BLaER1 (cell line): ENCODE measurements around the gene RAB14.

ENCODE experiments used
- H3K27ac ChIP-seq: shearing (Covaris generic); formaldehyde crosslinking; 2 replicates; pipeline ENCODE4 v1.8.1; 2022
- H3K27me3 ChIP-seq: shearing (Covaris generic); formaldehyde crosslinking; 2 replicates; pipeline ENCODE4 v1.8.1; 2022
- H3K36me3 ChIP-seq: shearing (Covaris generic); formaldehyde crosslinking; 2 replicates; pipeline ENCODE4 v1.8.1; 2022
- H3K4me1 ChIP-seq: shearing (Covaris generic); formaldehyde crosslinking; 2 replicates; pipeline ENCODE4 v1.8.1; 2022
- H3K4me2 ChIP-seq: shearing (Covaris generic); formaldehyde crosslinking; 2 replicates; pipeline ENCODE4 v1.8.1; 2022
- H3K4me3 ChIP-seq: shearing (Covaris generic); formaldehyde crosslinking; 2 replicates; pipeline ENCODE4 v1.8.1; 2022
- H3K9ac ChIP-seq: shearing (Covaris generic); formaldehyde crosslinking; 2 replicates; pipeline ENCODE4 v1.8.1; 2022
- H3K9me3 ChIP-seq: shearing (Covaris generic); formaldehyde crosslinking; 2 replicates; pipeline ENCODE4 v1.8.1; 2022
- H4K20me1 ChIP-seq: shearing (Covaris generic); formaldehyde crosslinking; 2 replicates; pipeline ENCODE4 v1.8.1; 2022
- Cebpa-rat ChIP-seq: shearing (Covaris generic); IDR thresholded peaks from 2 replicates; pipeline ENCODE4 v1.8.1; 2022

Gene RAB14

GRCh38 chr9:121235512-121235911 is 33.8 kb upstream of the RAB14 start:
- H3K4me3 ChIP-seq, result no peak overlapping the region
- H4K20me1 ChIP-seq, result no peaks in the 10 kb centered on the region
- H3K27me3 ChIP-seq, result no peaks in the 10 kb centered on the region
- no peaks in the 10 kb centered on the region for H3K9me3 ChIP-seq
- no peak overlapping the region for H3K9ac ChIP-seq
- TF ChIP-seq Cebpa-rat, result no peak
- H3K36me3 ChIP-seq, result no peaks in the 10 kb centered on the region
- no peak overlapping the region for H3K27ac ChIP-seq
- H3K4me1 ChIP-seq, result peaks cover 36% of the 10 kb centered on the region
- no peak overlapping the region for H3K4me2 ChIP-seq

DNA sequence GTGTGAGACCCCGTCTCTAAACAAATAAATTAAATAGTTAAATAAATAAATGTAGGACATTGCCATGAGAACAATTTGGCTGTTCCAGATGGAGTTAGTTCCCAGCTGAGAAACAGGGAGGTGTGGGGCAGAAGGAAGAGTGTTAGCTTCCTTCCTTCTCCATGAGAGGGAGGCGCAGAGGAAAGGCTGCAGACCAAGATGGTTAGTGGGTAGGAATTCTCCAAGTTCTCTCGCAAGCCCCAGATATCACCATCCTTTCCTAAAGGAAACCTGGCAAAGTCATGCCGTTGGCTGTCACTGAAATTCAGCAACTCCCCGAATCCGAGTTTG is 33.1 kb upstream of the RAB14 start:
- H3K36me3 ChIP-seq, result no peaks in the 10 kb centered on the region
- H3K27ac ChIP-seq, result no peak overlapping the region
- no peaks in the 10 kb centered on the region for H4K20me1 ChIP-seq
- H3K4me1 ChIP-seq, result peaks cover 36% of the 10 kb centered on the region
- H3K9ac ChIP-seq, result no peak overlapping the region
- H3K4me2 ChIP-seq, result no peak overlapping the region
- no peaks in the 10 kb centered on the region for H3K27me3 ChIP-seq
- H3K4me3 ChIP-seq, result no peak overlapping the region
- TF ChIP-seq Cebpa-rat, result no peak
- no peaks in the 10 kb centered on the region for H3K9me3 ChIP-seq

DNA sequence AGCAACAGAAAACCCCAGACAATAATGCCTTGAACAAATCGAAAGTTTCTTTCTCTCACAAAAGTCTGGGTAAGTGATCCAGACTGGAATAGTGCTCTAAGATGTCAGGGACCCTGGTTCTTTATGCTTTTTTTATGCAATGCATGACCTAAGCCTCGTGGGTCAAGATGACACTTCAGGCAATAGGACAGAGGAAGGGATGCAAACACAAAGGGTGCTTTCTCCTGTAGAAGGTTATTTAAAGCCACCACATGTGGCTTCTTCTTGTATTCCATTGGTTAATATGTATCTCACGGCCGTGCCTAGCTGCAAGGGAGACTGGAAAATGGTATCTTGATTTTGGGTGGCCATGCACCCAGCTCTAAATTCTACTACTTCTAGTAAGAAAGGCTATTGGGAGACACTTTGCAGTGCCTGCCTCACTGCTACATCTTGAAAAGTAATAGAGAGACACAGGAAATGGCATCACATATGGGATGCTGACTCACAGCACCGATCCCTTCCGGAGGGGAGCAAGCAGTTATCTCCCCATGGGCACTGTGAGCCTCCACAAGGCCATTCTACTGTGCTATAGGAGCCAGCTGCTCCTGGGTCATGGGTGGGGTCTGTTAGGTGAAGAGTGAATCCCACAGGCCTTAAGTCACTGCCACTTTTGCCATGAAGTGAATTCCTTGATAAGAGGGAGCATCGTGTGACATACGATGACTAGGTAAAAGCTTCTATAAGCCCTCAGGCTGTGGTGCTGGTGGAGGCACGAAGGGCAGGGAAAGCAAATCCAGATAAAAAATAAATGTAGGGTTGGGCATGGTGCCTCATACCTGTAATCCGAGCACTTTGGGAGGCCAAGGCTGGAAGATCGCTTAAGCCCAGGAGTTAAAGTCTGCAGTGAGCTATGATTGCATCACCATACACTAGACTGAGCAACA is 32.5 kb upstream of the RAB14 start:
- no peak overlapping the region for H3K27ac ChIP-seq
- H3K4me3 ChIP-seq, result no peak overlapping the region
- no peaks in the 10 kb centered on the region for H4K20me1 ChIP-seq
- H3K4me2 ChIP-seq, result peak overlapping the region; percentile 74
- H3K9me3 ChIP-seq, result no peaks in the 10 kb centered on the region
- H3K9ac ChIP-seq, result no peak overlapping the region
- no peaks in the 10 kb centered on the region for H3K27me3 ChIP-seq
- no peak; the same call in 1 of the 2 replicates for TF ChIP-seq Cebpa-rat
- peaks cover 36% of the 10 kb centered on the region for H3K4me1 ChIP-seq
- no peaks in the 10 kb centered on the region for H3K36me3 ChIP-seq

DNA sequence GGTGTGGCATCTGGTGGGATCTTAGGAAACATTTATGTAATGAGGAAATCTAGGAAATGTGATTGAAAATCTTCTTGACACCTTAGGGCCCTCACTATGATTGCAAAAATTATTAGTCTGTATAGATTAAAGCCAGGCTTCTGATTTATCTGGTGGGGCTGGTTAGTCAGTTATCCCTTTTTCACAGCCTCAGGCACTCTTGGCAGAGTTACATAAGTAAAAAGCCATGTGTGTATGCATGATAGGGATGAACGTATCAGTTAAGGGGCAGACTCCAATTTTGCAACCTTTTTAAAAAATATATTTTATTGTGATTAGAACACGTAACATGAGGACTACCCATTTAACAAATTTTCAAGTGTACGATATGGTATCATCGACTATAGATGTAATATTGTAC is 30.6 kb upstream of the RAB14 start:
- H3K36me3 ChIP-seq, result no peaks in the 10 kb centered on the region
- TF ChIP-seq Cebpa-rat, result no peak
- H3K4me3 ChIP-seq, result no peak overlapping the region
- H3K4me1 ChIP-seq, result peaks cover 33% of the 10 kb centered on the region
- H3K27ac ChIP-seq, result no peak overlapping the region; the same call in 1 of the 2 replicates
- H3K4me2 ChIP-seq, result peak overlapping the region; percentile 74
- no peaks in the 10 kb centered on the region for H4K20me1 ChIP-seq
- H3K9ac ChIP-seq, result no peak overlapping the region
- no peaks in the 10 kb centered on the region for H3K9me3 ChIP-seq
- no peaks in the 10 kb centered on the region for H3K27me3 ChIP-seq

DNA sequence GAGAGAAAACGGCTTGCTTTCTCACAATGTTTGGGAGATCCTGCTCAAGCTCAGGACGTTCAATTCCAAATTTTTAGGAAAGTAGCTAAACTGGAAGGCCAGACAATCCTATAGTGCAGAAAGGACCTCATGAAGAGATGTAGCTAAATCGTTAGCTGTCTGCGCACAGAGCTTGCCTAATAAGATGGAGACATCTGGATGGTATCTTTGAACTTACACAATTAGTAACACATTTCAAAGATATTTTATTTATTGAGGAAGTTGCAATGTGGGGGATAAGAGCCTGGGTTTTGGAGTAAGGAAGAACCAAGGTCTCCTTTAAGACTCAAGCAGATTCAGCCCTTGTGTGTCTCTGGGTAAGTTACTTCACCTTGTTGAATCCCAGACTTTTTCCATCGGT is 28.6 kb upstream of the RAB14 start:
- Histone ChIP-seq H3K27me3 (no peaks in the 10 kb centered on the region), H3K9me3 (no peaks in the 10 kb centered on the region), H4K20me1 (no peaks in the 10 kb centered on the region), H3K27ac (no peak overlapping the region), H3K4me2 (no peak overlapping the region), H3K9ac (no peak overlapping the region), H3K4me1 (peaks cover 29% of the 10 kb centered on the region), H3K36me3 (no peaks in the 10 kb centered on the region), H3K4me3 (no peak overlapping the region)
- TF ChIP-seq Cebpa-rat, result no peak

DNA sequence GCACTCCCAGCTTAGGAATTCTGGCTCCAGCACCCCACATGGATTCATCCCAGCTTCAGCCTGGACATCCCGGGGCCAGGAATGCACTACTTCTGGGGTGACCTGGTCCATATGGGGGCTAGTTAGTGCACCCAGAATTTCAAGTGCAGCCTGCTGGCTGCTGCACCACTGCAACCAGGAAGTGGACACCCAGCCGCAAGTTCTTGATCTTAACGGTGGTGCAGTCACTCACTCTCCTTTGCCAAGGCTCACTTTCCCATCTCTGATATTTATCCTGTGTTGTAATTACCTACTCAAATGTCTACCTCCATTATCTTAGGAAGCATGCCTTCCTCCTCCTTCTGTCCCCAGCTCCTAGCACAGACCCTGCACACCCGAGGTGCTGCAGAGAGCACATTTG is 26.2 kb upstream of the RAB14 start:
- H3K36me3 ChIP-seq, result no peaks in the 10 kb centered on the region
- no peak overlapping the region for H3K4me3 ChIP-seq
- TF ChIP-seq Cebpa-rat, result no peak

DNA sequence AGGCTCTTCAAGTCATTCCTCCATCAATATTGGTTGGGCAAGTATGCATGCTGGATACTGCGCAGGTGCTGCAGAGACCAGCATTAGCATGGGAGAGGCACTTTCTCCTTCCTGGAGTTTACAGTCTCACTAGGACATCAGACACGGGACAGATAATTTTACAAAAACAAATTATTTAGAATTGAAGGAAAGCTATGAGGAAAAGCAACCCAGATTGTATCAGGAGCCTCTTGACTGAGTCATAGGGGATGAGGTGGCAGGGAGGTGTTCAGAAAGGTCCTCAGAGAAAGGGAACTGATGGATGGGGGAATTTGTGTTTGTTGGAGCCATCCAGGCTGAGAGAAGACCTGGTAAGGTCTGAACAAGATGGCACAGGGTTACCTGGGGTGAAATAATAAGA is 24.5 kb upstream of the RAB14 start:
- no peaks in the 10 kb centered on the region for H3K36me3 ChIP-seq
- no peak overlapping the region for H3K4me3 ChIP-seq
- no peaks in the 10 kb centered on the region for H4K20me1 ChIP-seq
- TF ChIP-seq Cebpa-rat, result no peak
- no peak overlapping the region for H3K9ac ChIP-seq
- no peaks in the 10 kb centered on the region for H3K27me3 ChIP-seq
- H3K4me2 ChIP-seq, result no peak overlapping the region
- H3K9me3 ChIP-seq, result no peaks in the 10 kb centered on the region
- no peak overlapping the region for H3K27ac ChIP-seq
- H3K4me1 ChIP-seq, result no peaks in the 10 kb centered on the region

More for the DNA sequence above, 26.2 kb upstream of the RAB14 start:
- no peak overlapping the region for H3K27ac ChIP-seq
- no peak overlapping the region for H3K4me2 ChIP-seq
- H3K9ac ChIP-seq, result no peak overlapping the region
- no peaks in the 10 kb centered on the region for H4K20me1 ChIP-seq
- peaks cover 10% of the 10 kb centered on the region for H3K4me1 ChIP-seq
- H3K9me3 ChIP-seq, result no peaks in the 10 kb centered on the region
- H3K27me3 ChIP-seq, result no peaks in the 10 kb centered on the region

DNA sequence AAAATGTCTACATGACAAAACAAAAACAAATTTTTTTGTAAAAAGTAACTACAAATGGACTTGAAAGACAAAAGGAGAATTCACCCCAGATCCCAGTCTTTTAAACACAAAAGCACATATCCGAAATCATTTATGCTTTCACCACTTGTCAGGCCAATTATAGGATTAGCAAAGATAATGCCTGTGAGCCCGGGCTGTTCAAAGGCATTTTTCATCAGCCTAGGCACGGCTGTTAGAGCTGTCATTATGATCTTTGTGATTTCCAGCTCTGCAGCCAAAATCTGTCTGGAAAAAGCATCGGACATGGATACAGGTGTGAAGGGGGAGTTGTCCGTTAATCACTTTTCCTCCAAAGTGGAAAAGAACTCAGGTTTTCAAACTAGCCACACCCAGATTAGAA is 23.6 kb upstream of the RAB14 start:
- no peak overlapping the region for H3K4me2 ChIP-seq
- no peak overlapping the region for H3K9ac ChIP-seq
- no peak for TF ChIP-seq Cebpa-rat
- H3K36me3 ChIP-seq, result no peaks in the 10 kb centered on the region
- H3K27ac ChIP-seq, result no peak overlapping the region
- H3K4me3 ChIP-seq, result no peak overlapping the region
- no peaks in the 10 kb centered on the region for H3K4me1 ChIP-seq
- H3K9me3 ChIP-seq, result no peaks in the 10 kb centered on the region
- no peaks in the 10 kb centered on the region for H4K20me1 ChIP-seq
- H3K27me3 ChIP-seq, result no peaks in the 10 kb centered on the region

GRCh38 chr9:121222524-121223171 is 21.0 kb upstream of the RAB14 start:
- H3K4me2 ChIP-seq, result no peak overlapping the region

DNA sequence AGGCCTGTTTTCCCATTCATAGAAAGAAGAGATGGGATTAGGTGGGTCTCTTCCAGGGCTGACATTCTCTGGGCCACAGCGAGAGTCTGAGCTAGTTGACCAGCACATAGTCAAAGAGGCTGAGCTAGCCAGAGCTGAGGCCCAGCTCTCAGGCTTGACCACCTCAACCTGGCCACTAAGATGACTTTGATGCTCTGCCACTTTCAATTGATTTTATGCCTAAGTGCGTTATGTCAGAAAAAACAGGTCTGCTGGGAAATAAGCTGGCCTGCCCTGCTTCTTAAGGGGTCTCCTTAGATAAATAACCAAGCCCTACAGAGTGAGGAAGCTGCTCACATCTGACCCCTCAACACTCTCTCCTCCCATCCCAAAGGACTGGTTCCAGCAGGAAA is 20.0 kb upstream of the RAB14 start:
- no peaks in the 10 kb centered on the region for H3K27me3 ChIP-seq
- H3K9ac ChIP-seq, result no peak overlapping the region
- TF ChIP-seq Cebpa-rat, result no peak
- H4K20me1 ChIP-seq, result no peaks in the 10 kb centered on the region
- no peaks in the 10 kb centered on the region for H3K36me3 ChIP-seq
- no peak overlapping the region for H3K4me2 ChIP-seq
- no peak overlapping the region for H3K27ac ChIP-seq
- no peak overlapping the region for H3K4me3 ChIP-seq
- H3K9me3 ChIP-seq, result no peaks in the 10 kb centered on the region
- H3K4me1 ChIP-seq, result peaks cover 2% of the 10 kb centered on the region; the same call in 1 of the 2 replicates

More at GRCh38 chr9:121222524-121223171, 21.0 kb upstream of the RAB14 start:
- Histone ChIP-seq H3K27me3 (no peaks in the 10 kb centered on the region), H3K9ac (no peak overlapping the region), H4K20me1 (no peaks in the 10 kb centered on the region), H3K27ac (no peak overlapping the region), H3K9me3 (no peaks in the 10 kb centered on the region), H3K4me1 (no peaks in the 10 kb centered on the region), H3K36me3 (no peaks in the 10 kb centered on the region), H3K4me3 (no peak overlapping the region)
- no peak for TF ChIP-seq Cebpa-rat
